ENCODE measurements around the gene THSD4. TPM values are rescaled to one million over a fixed set of nuclear protein-coding genes. Genes with fewer than 3 reads are reported as not detected.
A peak's percentile ranks its signal among the peaks of the same experiment; 100 is the strongest.

The THSD4 gene
- total and polyA plus RNA-seq, 7 donors = 0.21 to 3.1 (median 1.8) TPM

DNA sequence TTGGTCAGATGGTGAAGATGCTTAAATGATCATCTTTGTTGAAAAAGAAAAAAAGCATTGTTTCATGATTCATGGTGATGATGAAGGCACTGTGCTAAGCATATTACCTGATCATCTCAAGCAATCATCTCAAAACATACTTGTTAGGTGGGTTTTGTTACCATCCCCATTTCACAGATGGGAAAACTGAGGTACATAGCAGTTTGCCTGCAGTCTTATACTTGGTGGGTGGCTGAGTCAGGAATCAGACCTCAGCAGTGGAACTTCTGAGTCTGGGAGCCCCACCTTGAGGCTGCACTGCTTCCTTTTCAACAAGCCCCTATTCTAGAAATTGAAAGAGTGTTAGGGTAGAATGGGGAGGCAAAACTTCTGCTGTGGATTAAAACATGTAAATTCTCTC, 341.1 kb downstream of the THSD4 start:
- Histone ChIP-seq H3K36me3 (ENCODE audit: insufficient read depth in 1 of 2, low read depth in 1 of 2) (no peaks in the 10 kb centered on the region), H3K9me3 (no peaks in the 10 kb centered on the region), H3K27ac (no peak overlapping the region), H3K4me1 (peaks cover 19% of the 10 kb centered on the region), H3K27me3 (ENCODE audit: insufficient read depth in 3 of 3, low read length in 2 of 3) (no peaks in the 10 kb centered on the region), H3K4me3 (no peak overlapping the region)
- intact Hi-C loops (cut with DNase I) = no loop called here
- DNase-seq (no peak), ATAC-seq (no peak)
- no peak for TF ChIP-seq CTCF (IDR thresholded peaks at IDR 0.05)

DNA sequence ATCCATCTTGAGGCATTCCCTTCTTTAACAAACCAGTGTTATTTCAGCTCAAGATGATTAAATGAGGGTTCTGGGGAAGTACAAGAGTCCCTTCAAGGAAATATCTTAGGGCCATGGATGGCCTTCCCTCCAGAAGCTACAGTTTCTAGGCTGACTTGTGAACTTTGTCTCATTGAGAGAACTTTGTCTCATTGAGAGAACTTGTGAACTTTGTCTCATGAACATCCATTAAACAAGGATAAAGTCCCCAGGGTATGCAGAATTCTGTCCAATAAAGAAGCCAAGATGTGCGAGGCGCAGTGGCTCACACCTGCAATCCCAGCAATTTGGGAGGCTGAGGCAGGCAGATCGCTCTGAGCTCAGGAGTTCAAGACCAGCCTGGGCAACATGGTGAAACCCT, 341.5 kb downstream of the THSD4 start:
- no peaks in the 10 kb centered on the region for H3K27me3 ChIP-seq (ENCODE audit: insufficient read depth in 3 of 3, low read length in 2 of 3)
- peaks cover 19% of the 10 kb centered on the region for H3K4me1 ChIP-seq
- no peaks in the 10 kb centered on the region for H3K36me3 ChIP-seq (ENCODE audit: insufficient read depth in 1 of 2, low read depth in 1 of 2)
- no peak overlapping the region for H3K27ac ChIP-seq
- no peak for ATAC-seq
- intact Hi-C loops (cut with DNase I) = no loop called here
- no peak for TF ChIP-seq CTCF (IDR thresholded peaks at IDR 0.05)
- no peak for DNase-seq
- no peaks in the 10 kb centered on the region for H3K9me3 ChIP-seq
- 78 to 89% (median 83%) methylated on average over 3 of the region's 3 CpGs for WGBS, 3 donors
- no peak overlapping the region for H3K4me3 ChIP-seq

- peak in 2 of 4 donors; percentile 59 to 74 for ATAC-seq
- Histone ChIP-seq H3K9me3 (no peaks in the 10 kb centered on the region), H3K27ac (no peak overlapping the region), H3K27me3 (ENCODE audit: insufficient read depth in 3 of 3, low read length in 2 of 3) (no peaks in the 10 kb centered on the region), H3K4me3 (no peak overlapping the region), H3K4me1 (peaks cover 19% of the 10 kb centered on the region), H3K36me3 (ENCODE audit: insufficient read depth in 1 of 2, low read depth in 1 of 2) (no peaks in the 10 kb centered on the region)
- WGBS, 3 donors = 27 to 29% (median 29%) methylated on average over 2 of the region's 2 CpGs
- no peak for DNase-seq
- intact Hi-C loops (cut with DNase I) = no loop called here
- no peak for TF ChIP-seq CTCF (IDR thresholded peaks at IDR 0.05)
These were observed 342.9 kb downstream of the THSD4 start for GRCh38 chr15:71458089-71458660.

DNA sequence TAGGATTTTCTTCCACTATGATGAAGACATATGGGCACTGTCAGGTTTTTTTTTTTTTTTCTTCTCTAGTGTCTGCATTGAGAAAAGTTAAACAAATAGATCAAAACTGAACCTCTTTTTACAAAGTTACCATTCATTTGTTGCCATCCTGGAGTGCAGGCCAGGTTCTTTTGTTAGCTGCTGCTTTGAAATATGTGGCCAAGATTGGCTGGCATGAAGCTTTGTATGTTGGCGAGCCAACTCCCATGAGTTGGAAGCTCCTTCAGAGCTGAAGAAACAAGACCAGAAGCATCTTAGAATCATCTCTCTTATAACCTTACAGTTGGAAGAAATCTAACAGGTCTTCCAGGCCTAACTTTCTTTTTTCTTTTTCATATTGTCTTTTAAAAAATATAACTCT, 346.5 kb downstream of the THSD4 start:
- no peak for DNase-seq
- TF ChIP-seq CTCF (IDR thresholded peaks at IDR 0.05) = no peak
- Histone ChIP-seq H3K4me3 (no peak overlapping the region), H3K27ac (no peak overlapping the region), H3K9me3 (no peaks in the 10 kb centered on the region), H3K36me3 (ENCODE audit: insufficient read depth in 1 of 2, low read depth in 1 of 2) (no peaks in the 10 kb centered on the region), H3K27me3 (ENCODE audit: insufficient read depth in 3 of 3, low read length in 2 of 3) (no peaks in the 10 kb centered on the region), H3K4me1 (peaks cover 9% of the 10 kb centered on the region)
- ATAC-seq = no peak
- intact Hi-C loops (cut with DNase I) = no loop called here
- WGBS, 3 donors = 42 to 65% (median 59%) methylated on average over 1 of the region's 1 CpG

GRCh38 chr15:71462638-71463037, 347.4 kb downstream of the THSD4 start:
- H3K4me3 ChIP-seq = no peak overlapping the region
- 59 to 83% (median 76%) methylated on average over 1 of the region's 1 CpG for WGBS, 3 donors
- no peaks in the 10 kb centered on the region for H3K36me3 ChIP-seq (ENCODE audit: insufficient read depth in 1 of 2, low read depth in 1 of 2)
- TF ChIP-seq CTCF (IDR thresholded peaks at IDR 0.05) = no peak
- no peak for ATAC-seq
- no peaks in the 10 kb centered on the region for H3K9me3 ChIP-seq
- intact Hi-C loops (cut with DNase I) = no loop called here
- no peak for DNase-seq
- no peaks in the 10 kb centered on the region for H3K27me3 ChIP-seq (ENCODE audit: insufficient read depth in 3 of 3, low read length in 2 of 3)
- peaks cover 7% of the 10 kb centered on the region for H3K4me1 ChIP-seq
- no peak overlapping the region for H3K27ac ChIP-seq
